Measurements from ENCODE around the gene TMEM269. TPM values are rescaled to one million over a fixed set of nuclear protein-coding genes. Genes with fewer than 3 reads are reported as not detected.
A peak's percentile ranks its signal among the peaks of the same experiment; 100 is the strongest.

Gene TMEM269
- polyA plus RNA-seq, 3 donors = 0.07 TPM; not detected in 2

- peaks cover 0 to 2% (median under 1%) of the 10 kb centered on the region in 7 donors for H3K9me3 Mint-ChIP-seq
- H4K20me1 ChIP-seq (ENCODE audit: insufficient read depth, low read length) = no peaks in the 10 kb centered on the region
- H2AFZ ChIP-seq (ENCODE audit: insufficient read depth, low read depth, low read length, poor library complexity, severe bottlenecking) = no peak overlapping the region
- no peak for TF ChIP-seq CTCF (IDR thresholded peaks at IDR 0.05)
- H3K27ac ChIP-seq (ENCODE audit: low read depth in 1 of 2, low read length in 2 of 2) = peak overlapping the region in 1 of 2 donors; percentile 72
- H3K27me3 Mint-ChIP-seq (ENCODE audit: low read depth in 3 of 3) = peaks cover 0 to 7% (median 2%) of the 10 kb centered on the region in 3 donors
- no peak overlapping the region for H3K4me3 ChIP-seq (replicated peaks in 1 of 3; ENCODE audit: low read depth in 2 of 3, low read length in 3 of 3)
- peaks cover 28% of the 10 kb centered on the region for H3K4me1 Mint-ChIP-seq
- DNase-seq = no peak
- intact Hi-C loops (cut with micrococcal nuclease) = loop anchor here in 1 of 2 donors (10.0 kb wide), 1 partner anchor 402 kb away; no protein-coding TSS in a partner anchor
- H3K9ac ChIP-seq (ENCODE audit: insufficient read depth, low read length, poor library complexity, severe bottlenecking) = no peak overlapping the region
- WGBS (ENCODE audit: insufficient coverage) = 98% methylated on average over 12 of the region's 12 CpGs
- H3K79me2 ChIP-seq (ENCODE audit: insufficient read depth, low read length) = no peaks in the 10 kb centered on the region
- H3K4me2 ChIP-seq (replicated peaks; ENCODE audit: extremely low read depth, low read length, poor library complexity, severe bottlenecking) = no peak overlapping the region
- H3K27me3 ChIP-seq (ENCODE audit: control insufficient read depth in 2 of 2, insufficient read depth in 2 of 2, low read length in 2 of 2) = no peaks in the 10 kb centered on the region
- peaks cover 33 to 54% of the 10 kb centered on the region in 2 donors for H3K36me3 Mint-ChIP-seq
- no peaks in the 10 kb centered on the region for H3K9me3 ChIP-seq (replicated peaks in 1 of 2; ENCODE audit: control insufficient read depth in 1 of 2, insufficient read depth in 1 of 2, low read length in 2 of 2)
- peaks cover 26 to 48% of the 10 kb centered on the region in 2 donors for H3K36me3 ChIP-seq (replicated peaks in 1 of 2; ENCODE audit: control insufficient read depth in 1 of 2, insufficient read depth in 2 of 2, low read length in 2 of 2)
- H3K4me3 Mint-ChIP-seq = no peak overlapping the region
- peaks cover 18% of the 10 kb centered on the region in 2 donors for H3K4me1 ChIP-seq (ENCODE audit: control insufficient read depth in 1 of 2, insufficient read depth in 2 of 2, low read length in 2 of 2)
- H3K27ac Mint-ChIP-seq = peak overlapping the region in 1 of 7 donors; percentile 41
These were observed 38.2 kb upstream of the TMEM269 start for GRCh38 chr1:42746436-42747105.

GRCh38 chr1:42747125-42747524, 37.7 kb upstream of the TMEM269 start:
- H3K27me3 Mint-ChIP-seq (ENCODE audit: low read depth in 3 of 3) = peaks cover 0 to 6% (median 2%) of the 10 kb centered on the region in 3 donors
- H3K4me3 Mint-ChIP-seq = no peak overlapping the region
- peaks cover 28% of the 10 kb centered on the region for H3K4me1 Mint-ChIP-seq
- H3K36me3 Mint-ChIP-seq = peaks cover 39 to 59% of the 10 kb centered on the region in 2 donors
- Histone ChIP-seq H3K4me3 (replicated peaks in 1 of 3; ENCODE audit: low read depth in 2 of 3, low read length in 3 of 3) (no peak overlapping the region), H3K36me3 (replicated peaks in 1 of 2; ENCODE audit: control insufficient read depth in 1 of 2, insufficient read depth in 2 of 2, low read length in 2 of 2) (peaks cover 32 to 54% of the 10 kb centered on the region in 2 donors), H2AFZ (ENCODE audit: insufficient read depth, low read depth, low read length, poor library complexity, severe bottlenecking) (no peak overlapping the region), H3K79me2 (ENCODE audit: insufficient read depth, low read length) (no peaks in the 10 kb centered on the region), H3K4me2 (replicated peaks; ENCODE audit: extremely low read depth, low read length, poor library complexity, severe bottlenecking) (no peak overlapping the region), H3K4me1 (ENCODE audit: control insufficient read depth in 1 of 2, insufficient read depth in 2 of 2, low read length in 2 of 2) (peaks cover 18% of the 10 kb centered on the region in 2 donors), H3K9ac (ENCODE audit: insufficient read depth, low read length, poor library complexity, severe bottlenecking) (no peak overlapping the region), H3K27me3 (ENCODE audit: control insufficient read depth in 2 of 2, insufficient read depth in 2 of 2, low read length in 2 of 2) (no peaks in the 10 kb centered on the region), H3K9me3 (replicated peaks in 1 of 2; ENCODE audit: control insufficient read depth in 1 of 2, insufficient read depth in 1 of 2, low read length in 2 of 2) (no peaks in the 10 kb centered on the region), H4K20me1 (ENCODE audit: insufficient read depth, low read length) (no peaks in the 10 kb centered on the region), H3K27ac (ENCODE audit: low read depth in 1 of 2, low read length in 2 of 2) (peak overlapping the region in 1 of 2 donors; percentile 72)
- WGBS (ENCODE audit: insufficient coverage) = 48% methylated on average over 12 of the region's 14 CpGs
- intact Hi-C loops (cut with micrococcal nuclease) = loop anchor here in 1 of 2 donors (10.0 kb wide), 1 partner anchor 402 kb away; no protein-coding TSS in a partner anchor
- peaks cover 0 to 6% (median 2%) of the 10 kb centered on the region in 7 donors for H3K9me3 Mint-ChIP-seq
- peak overlapping the region in 2 of 7 donors; percentile 19 to 41 for H3K27ac Mint-ChIP-seq
- peak; percentile 61 for TF ChIP-seq CTCF (IDR thresholded peaks at IDR 0.05)
- peak in 2 of 3 donors; percentile 7 to 9 for DNase-seq

Data from CD14-positive monocyte (primary cell).